ENCODE measurements around the gene ADRA2C.

- no peak for TF ChIP-seq POLR2A (IDR thresholded peaks at IDR 0.05)
- TF ChIP-seq, protein P1, sequence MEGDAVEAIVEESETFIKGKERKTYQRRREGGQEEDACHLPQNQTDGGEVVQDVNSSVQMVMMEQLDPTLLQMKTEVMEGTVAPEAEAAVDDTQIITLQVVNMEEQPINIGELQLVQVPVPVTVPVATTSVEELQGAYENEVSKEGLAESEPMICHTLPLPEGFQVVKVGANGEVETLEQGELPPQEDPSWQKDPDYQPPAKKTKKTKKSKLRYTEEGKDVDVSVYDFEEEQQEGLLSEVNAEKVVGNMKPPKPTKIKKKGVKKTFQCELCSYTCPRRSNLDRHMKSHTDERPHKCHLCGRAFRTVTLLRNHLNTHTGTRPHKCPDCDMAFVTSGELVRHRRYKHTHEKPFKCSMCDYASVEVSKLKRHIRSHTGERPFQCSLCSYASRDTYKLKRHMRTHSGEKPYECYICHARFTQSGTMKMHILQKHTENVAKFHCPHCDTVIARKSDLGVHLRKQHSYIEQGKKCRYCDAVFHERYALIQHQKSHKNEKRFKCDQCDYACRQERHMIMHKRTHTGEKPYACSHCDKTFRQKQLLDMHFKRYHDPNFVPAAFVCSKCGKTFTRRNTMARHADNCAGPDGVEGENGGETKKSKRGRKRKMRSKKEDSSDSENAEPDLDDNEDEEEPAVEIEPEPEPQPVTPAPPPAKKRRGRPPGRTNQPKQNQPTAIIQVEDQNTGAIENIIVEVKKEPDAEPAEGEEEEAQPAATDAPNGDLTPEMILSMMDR (IDR thresholded peaks at IDR 0.05): no peak
- no peak for TF ChIP-seq POLR2AphosphoS5 (IDR thresholded peaks at IDR 0.05; ENCODE audit: insufficient read depth in 1 of 2, low read depth in 1 of 2)
Measured at GRCh38 chr4:3801521-3801920, 35.3 kb downstream of the ADRA2C start.
